Measurements from ENCODE around the gene GPR137B.

The GPR137B gene

GRCh38 chr1:236149696-236150228, 7.4 kb downstream of the GPR137B start (continued):
- TF ChIP-seq ZBTB48 (tag by site-specific recombination; IDR thresholded peaks at IDR 0.05), result 0 out of 2 replicates have a peak, but pooled peaks have one; percentile 51
- no peak for TF ChIP-seq GLIS2 (tag by site-specific recombination; IDR thresholded peaks at IDR 0.05)
- no peak for TF ChIP-seq ZFP3 (tag by site-specific recombination; IDR thresholded peaks at IDR 0.05; ENCODE audit: low read depth)
- peak; percentile 32; the same call in 1 of the 2 replicates for TF ChIP-seq ZIC2 (tag by site-specific recombination; IDR thresholded peaks at IDR 0.05)
- no peak for TF ChIP-seq HOXD13 (CRISPR knock-in tag; IDR thresholded peaks at IDR 0.05; ENCODE audit: borderline replicate concordance)
- no peak for TF ChIP-seq ZNF10 (tag by site-specific recombination; IDR thresholded peaks at IDR 0.05)
- peak; percentile 100 for TF ChIP-seq ZSCAN4 (tag by site-specific recombination; IDR thresholded peaks at IDR 0.05)
- TF ChIP-seq ZNF473 (tag by site-specific recombination; IDR thresholded peaks at IDR 0.05), result peak; percentile 71; the same call in 1 of the 2 replicates
- no peak for TF ChIP-seq ZNF155 (tag by site-specific recombination; IDR thresholded peaks at IDR 0.05)
- no peak for TF ChIP-seq ZBTB11 (tag by site-specific recombination; conservative IDR thresholded peaks at IDR 0.05; ENCODE audit: low read depth)
- no peak for TF ChIP-seq ZNF548 (tag by site-specific recombination; IDR thresholded peaks at IDR 0.05)
- no peak for TF ChIP-seq ZNF701 (tag by site-specific recombination; IDR thresholded peaks at IDR 0.05)
- TF ChIP-seq ZNF202 (tag by site-specific recombination; IDR thresholded peaks at IDR 0.05; ENCODE audit: borderline replicate concordance), result no peak

- Histone ChIP-seq H3K36me3 (ENCODE audit: control insufficient read depth in 2 of 2, insufficient read depth in 1 of 2, low read length in 2 of 2) (peaks cover 6% of the 10 kb centered on the region in 2 experiments; a peak in 2 of 3 replicates), H3K27ac (ENCODE audit: extremely low read depth, low read depth, low read length) (no peak overlapping the region), H3K4me1 (ENCODE audit: control insufficient read depth, insufficient read depth, low read length) (no peaks in the 10 kb centered on the region), H3K4me3 (ENCODE audit: low read depth, low read length) (no peak overlapping the region), H3K9me3 (ENCODE audit: control insufficient read depth, insufficient read depth, low read depth, low read length) (no peaks in the 10 kb centered on the region)
- TF ChIP-seq ZBTB49 (tag by site-specific recombination; IDR thresholded peaks at IDR 0.05; ENCODE audit: low read depth) (no peak), ZNF513 (tag by site-specific recombination; IDR thresholded peaks at IDR 0.05) (no peak), PBX3 (CRISPR knock-in tag; IDR thresholded peaks at IDR 0.05) (0 out of 2 replicates have a peak, but pooled peaks have one; percentile 13), GLIS1 (tag by site-specific recombination; IDR thresholded peaks at IDR 0.05) (no peak)
- ChIA-PET CTCF (interaction anchor here (1.2 kb wide), 1 partner anchor 13 kb away, joined by 3 read pairs; no protein-coding TSS in a partner anchor), POLR2A (interaction anchor here (0.7 kb wide), 1 partner anchor 737 kb away, joined by 3 read pairs; no protein-coding TSS in a partner anchor)
Measured at GRCh38 chr1:236150311-236150955, 8.1 kb downstream of the GPR137B start.
